GM12878 (cell line): ENCODE measurements around the gene SMIM20. TPM values are rescaled to one million over a fixed set of nuclear protein-coding genes. Genes with fewer than 3 reads are reported as not detected.
A peak's percentile ranks its signal among the peaks of the same experiment; 100 is the strongest.

Experiments
- ATAC-seq: fragments of 200-7000 bp; cut with Tn5 transposase; 3 replicates; pipeline ENCODE4 v1.9.1; 2020; ENCODE audit warnings: mild to moderate bottlenecking, moderate library complexity
- BruUV-seq: library from RNA; stranded (reverse); fragments of 400-500 nt; replicated peaks from 2 replicates; lab custom pipeline; 2021; lab: Mats Ljungman, UMichigan
- CTCF ChIA-PET: fragments of 300-600 bp; sonication (Branson Sonifier 250); formaldehyde crosslinking; extraction: SDS; loops from one replicate; lab custom pipeline; 2021; ENCODE audit warnings: inconsistent platforms; lab: Yijun Ruan, JAX
- POLR2A ChIA-PET: fragments of 350-600 bp; formaldehyde crosslinking; extraction: SDS; loops from one replicate; lab custom pipeline; 2021; ENCODE audit warnings: inconsistent platforms; lab: Charles Lee
- RAD21 ChIA-PET: fragments of 300-600 bp; sonication (Branson Sonifier 250); formaldehyde crosslinking; loops from one replicate; lab custom pipeline; 2023; ENCODE audit warnings: antibody characterized with exemption; ENCODE audit not compliant: unreplicated experiment; lab: Charles Lee
- SMC1A ChIA-PET: fragments of 300-600 bp; sonication (Branson Sonifier 250); formaldehyde crosslinking; loops from one replicate; lab custom pipeline; 2023; ENCODE audit not compliant: unreplicated experiment, uncharacterized antibody; lab: Charles Lee
- DNase-seq: peaks from one replicate; pipeline ENCODE4 v3.0.0-alpha.2; 2011; ENCODE audit warnings: low read depth, low spot score
- FAIRE-seq: peaks from 3 replicates; lab custom pipeline; 2011; peaks lifted over from hg19 to GRCh38; lab: Jason Lieb, UNC
- H2AFZ ChIP-seq: 2 replicates; pipeline ENCODE4 v1.6.0; 2011; ENCODE audit warnings: low read depth, low read length, control low read depth; ENCODE audit not compliant: control insufficient read depth
- H3K27ac ChIP-seq: 2 replicates; pipeline ENCODE4 v1.5.1; 2011; ENCODE audit warnings: control low read depth; ENCODE audit not compliant: control insufficient read depth, insufficient read depth
- H3K27me3 ChIP-seq, 2 experiments: replicated peaks in 1 of 2; 2 replicates each; pipeline versions ENCODE4 v1.6.0 to v1.6.1; 2011; ENCODE audit warnings: low read length in 1 of 2; ENCODE audit not compliant: control insufficient read depth in 2 of 2, insufficient read depth in 2 of 2
- H3K36me3 ChIP-seq, 2 experiments: 2 replicates each; pipeline ENCODE4 v1.5.1; 2011; ENCODE audit warnings: low read length in 1 of 2; ENCODE audit not compliant: control insufficient read depth in 2 of 2, insufficient read depth in 2 of 2
- H3K4me1 ChIP-seq: 2 replicates; pipeline ENCODE4 v1.6.1; 2011; ENCODE audit warnings: mild to moderate bottlenecking, low read length, moderate library complexity, mixed read lengths; ENCODE audit not compliant: control insufficient read depth, insufficient read depth
- H3K4me2 ChIP-seq: 2 replicates; pipeline ENCODE4 v1.6.0; 2011; ENCODE audit warnings: control low read depth; ENCODE audit not compliant: control insufficient read depth, insufficient read depth
- H3K4me3 ChIP-seq: fragments of 200-600 bp; sonication (generic); 2 replicates; pipeline ENCODE4 v1.5.1; 2016
- H3K79me2 ChIP-seq: 2 replicates; pipeline ENCODE4 v1.6.0; 2011; ENCODE audit warnings: low read length; ENCODE audit not compliant: control insufficient read depth, insufficient read depth
- H3K9ac ChIP-seq: 2 replicates; pipeline ENCODE4 v1.8.0; 2011; ENCODE audit warnings: low read length, control low read depth, mixed read lengths; ENCODE audit not compliant: control insufficient read depth, insufficient read depth
- H3K9me3 ChIP-seq: replicated peaks from 3 replicates; pipeline ENCODE4 v1.5.1; 2011; ENCODE audit warnings: mild to moderate bottlenecking, low read length; ENCODE audit not compliant: control insufficient read depth, insufficient read depth
- H4K20me1 ChIP-seq: 2 replicates; pipeline ENCODE4 v1.6.0; 2011; ENCODE audit not compliant: control insufficient read depth, insufficient read depth
- ATF2 ChIP-seq: IDR thresholded peaks from 2 replicates; pipeline ENCODE4 v1.6.1; 2012; ENCODE audit warnings: low read length, inconsistent platforms
- CHD1 ChIP-seq: IDR thresholded peaks from 2 replicates; pipeline ENCODE4 v1.6.1; 2012; ENCODE audit warnings: low read depth, low read length, improper control_type of control experiment
- NBN ChIP-seq: fragments of 450-650 bp; IDR thresholded peaks from 2 replicates; pipeline ENCODE4 v1.6.1; 2016
- SMAD5 ChIP-seq: IDR thresholded peaks from 2 replicates; pipeline ENCODE4 v1.6.1; 2016; ENCODE audit warnings: antibody characterized with exemption, low read depth
- TARDBP ChIP-seq: IDR thresholded peaks from 2 replicates; pipeline ENCODE4 v1.6.1; 2016; ENCODE audit warnings: borderline replicate concordance
- WRNIP1 ChIP-seq: IDR thresholded peaks from 2 replicates; pipeline ENCODE4 v1.6.1; 2011; ENCODE audit warnings: low read depth, low read length, improper control_type of control experiment, borderline replicate concordance
- ZNF217 ChIP-seq: fragments of 450-650 bp; IDR thresholded peaks from 2 replicates; pipeline ENCODE4 v1.6.1; 2017; ENCODE audit warnings: antibody characterized with exemption, mild to moderate bottlenecking
- WGBS: methylation state at CpG from one replicate; pipeline ENCODE4 v1.1.6; 2016; ENCODE audit warnings: low lambda C conversion rate; ENCODE audit not compliant: insufficient replicate concordance, insufficient coverage; ENCODE audit errors: missing lambda C conversion rate; 5-methylcytosine and 5-hydroxymethylcytosine counted together
- in situ Hi-C: fragments of 300-500 bp; cut with MboI; formaldehyde crosslinking; loops from 9 replicates; pipeline ENCODE4 v1.14.3; 2018; ENCODE audit warnings: mixed read lengths
- intact Hi-C: fragments of 100-400 bp; cut with micrococcal nuclease; formaldehyde crosslinking; loops from one replicate; pipeline ENCODE4 v1.14.2; 2022; ENCODE audit not compliant: unreplicated experiment
- polyA plus RNA-seq, 11 experiments: library from polyadenylated mRNA; depleted of rRNA in 4 of 11; unstranded in 6 of 11; stranded (reverse) in 5 of 11; fragments of >200 nt; fragmentation: Nextera tagmentation in 4 of 11; fragmentation: Illumina TruSeq in 1 of 11; extraction: Ambion mirVana in 4 of 11; extraction: Trizol in 1 of 11; gene quantifications; 1 replicate in 1 of 11; 2 replicates in 10 of 11; pipeline versions ENCODE4 v1.2.1 to v1.2.3, GENCODE V29; 2011 to 2016; ENCODE audit warnings: inconsistent platforms in 2 of 11, missing spikeins in 2 of 11, low read depth in 1 of 11
- total RNA-seq, 4 experiments: library from RNA; depleted of rRNA in 3 of 4; stranded (reverse); fragments of >200 nt in 3 of 4; fragmentation: Illumina TruSeq in 1 of 4; extraction: Trizol in 1 of 4; gene quantifications; 2 replicates each; pipeline versions ENCODE4 v1.2.1 to v1.2.3, GENCODE V29; 2013 to 2021

The SMIM20 gene
- total and polyA plus RNA-seq, 10 of the 15 experiments (the other 5 are each of a cell fraction or from before 2014, with no cell fraction given) = 17.3 to 38.0 (median 28.8) TPM

DNA sequence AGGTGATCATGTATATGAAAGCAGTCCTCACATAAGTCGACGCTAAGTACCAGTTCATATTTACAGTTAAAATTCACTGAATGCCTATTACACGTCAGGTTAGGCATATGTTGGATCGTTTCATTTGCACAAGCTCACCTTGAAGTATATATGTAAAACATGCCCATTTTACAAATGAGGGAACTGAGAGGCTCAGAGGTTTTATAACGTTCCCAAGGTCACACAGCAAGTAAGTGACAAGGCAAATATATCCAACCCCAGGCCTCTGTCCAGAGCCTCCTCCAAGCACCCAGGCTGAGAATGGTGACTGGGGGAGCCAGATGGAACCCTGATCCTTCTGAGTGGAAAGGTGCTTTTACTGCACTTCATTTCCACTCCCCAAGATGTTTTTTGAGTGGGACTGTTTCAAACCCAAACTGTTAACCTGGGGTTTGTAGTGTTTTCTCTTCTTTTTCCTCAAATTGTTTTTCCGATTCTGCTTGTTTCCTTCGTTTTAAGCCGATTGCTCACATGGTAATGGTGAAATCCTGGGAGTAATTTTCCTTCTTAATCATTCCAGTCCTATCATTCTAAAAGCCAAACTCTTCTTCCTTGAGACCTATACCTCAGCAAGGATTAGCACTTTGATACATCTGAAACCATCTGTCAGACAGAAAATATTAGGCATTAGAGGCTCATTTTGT, 791 bp downstream of the SMIM20 start:
- H3K4me2 ChIP-seq = peak overlapping the region; percentile 100
- 0 out of 2 replicates have a peak, but pooled peaks have one; percentile 25 for TF ChIP-seq CHD1
- TF ChIP-seq TARDBP = 0 out of 2 replicates have a peak, but pooled peaks have one; percentile 1
- 0 out of 2 replicates have a peak, but pooled peaks have one; percentile 19 for TF ChIP-seq WRNIP1
- 0 out of 2 replicates have a peak, but pooled peaks have one; percentile 16 for TF ChIP-seq ZNF217
- no peak for TF ChIP-seq NBN
- 0 out of 2 replicates have a peak, but pooled peaks have one; percentile 56 for TF ChIP-seq ATF2
- TF ChIP-seq SMAD5 = no peak
- H3K9me3 ChIP-seq = no peaks in the 10 kb centered on the region
- H2AFZ ChIP-seq = peak overlapping the region; percentile 98
- H3K4me3 ChIP-seq = peak overlapping the region; percentile 73
- 36% methylated on average over 8 of the region's 8 CpGs for WGBS
- no peak for DNase-seq
- H3K79me2 ChIP-seq = peaks cover 2% of the 10 kb centered on the region; the same call in 1 of the 2 replicates
- H3K9ac ChIP-seq = peak overlapping the region; percentile 85
- peaks cover 18% of the 10 kb centered on the region for H3K4me1 ChIP-seq
- ChIA-PET POLR2A (interaction anchor here (0.6 to 1.2 kb wide), 7 partner anchors 13 to 668 kb away, joined by 3 to 6 read pairs (median 3); no protein-coding TSS in a partner anchor), CTCF (interaction anchor here (1.0 to 3.6 kb wide), 2 partner anchors 11 to 57 kb away, joined by 3 to 20 read pairs; no protein-coding TSS in a partner anchor), RAD21 (interaction anchor here (1.2 to 3.1 kb wide), 6 partner anchors 37 to 60 kb away, joined by 3 to 15 read pairs (median 6); no protein-coding TSS in a partner anchor), SMC1A (interaction anchor here (0.9 to 4.2 kb wide), 14 partner anchors 30 to 161 kb away, joined by 3 to 22 read pairs (median 4); no protein-coding TSS in a partner anchor)
- ATAC-seq = peak; percentile 3
- H3K27ac ChIP-seq = peak overlapping the region; percentile 84
- in situ Hi-C loops (no loop called here), intact Hi-C loops (loop anchor here (1.0 kb wide), 1 partner anchor 23 kb away; no protein-coding TSS in a partner anchor)
- no TSS peak for BruUV-seq
- H3K36me3 ChIP-seq = no peaks in the 10 kb centered on the region
- no peaks in the 10 kb centered on the region for H4K20me1 ChIP-seq
- no peak for FAIRE-seq
- H3K27me3 ChIP-seq = no peaks in the 10 kb centered on the region
